Measurements from ENCODE around the gene HSPB8. TPM values are rescaled to one million over a fixed set of nuclear protein-coding genes. Genes with fewer than 3 reads are reported as not detected.

The HSPB8 gene
- total RNA-seq, 1 experiment from 2014 or later = not detected

GRCh38 chr12:119241049-119241448, 62.3 kb downstream of the HSPB8 start:
- Histone ChIP-seq H3K9me3 (ENCODE audit: low read length) (no peaks in the 10 kb centered on the region), H3K4me2 (ENCODE audit: low read depth, low read length, poor library complexity, severe bottlenecking) (no peak overlapping the region), H3K9me2 (replicated peaks; ENCODE audit: insufficient read depth, low read length) (no peaks in the 10 kb centered on the region), H3K9ac (ENCODE audit: low read length) (no peak overlapping the region), H3K36me3 (ENCODE audit: insufficient read depth, low read length) (no peaks in the 10 kb centered on the region), H4K20me1 (ENCODE audit: insufficient read depth, low read depth, low read length) (no peaks in the 10 kb centered on the region), H2AFZ (ENCODE audit: low read length) (no peak overlapping the region), H3K27me3 (ENCODE audit: low read length) (no peaks in the 10 kb centered on the region), H3K79me2 (ENCODE audit: low read length) (no peaks in the 10 kb centered on the region), H3K4me1 (ENCODE audit: low read length) (no peaks in the 10 kb centered on the region), H3K4me3 (ENCODE audit: low read length) (no peak overlapping the region), H3K27ac (ENCODE audit: low read length) (no peak overlapping the region)
- no peak for DNase-seq

DNA sequence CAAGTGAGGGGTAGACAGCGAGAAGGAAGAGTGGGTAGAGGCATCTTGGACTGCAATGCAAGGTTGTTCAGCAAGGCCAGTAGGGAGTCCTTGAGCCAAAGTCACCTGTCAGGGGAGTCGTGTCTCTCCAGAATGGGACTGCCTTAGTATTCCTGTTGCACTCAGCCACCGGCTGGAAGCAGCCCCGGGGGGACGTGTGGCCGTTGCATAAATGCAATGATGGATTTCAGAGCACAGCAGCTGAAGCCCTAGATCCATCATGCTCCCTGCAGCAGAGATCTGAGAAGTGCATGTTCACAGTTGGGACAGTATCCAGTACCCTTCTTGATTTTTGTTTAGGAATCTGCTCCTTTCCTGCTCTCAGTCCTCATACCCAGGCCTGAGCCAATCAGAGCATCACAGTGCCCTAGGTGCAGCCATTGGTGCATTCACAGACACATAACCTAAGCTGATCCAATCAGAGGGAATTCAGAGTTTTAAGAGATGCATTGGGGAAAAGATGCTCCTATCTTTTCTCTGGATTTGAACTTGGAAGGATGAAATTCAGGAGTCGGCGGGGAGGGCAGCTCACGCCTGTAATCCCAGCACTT, 62.9 kb downstream of the HSPB8 start:
- Histone ChIP-seq H3K27ac (ENCODE audit: low read length) (no peak overlapping the region), H3K27me3 (ENCODE audit: low read length) (no peaks in the 10 kb centered on the region), H3K9me3 (ENCODE audit: low read length) (no peaks in the 10 kb centered on the region), H3K4me3 (ENCODE audit: low read length) (no peak overlapping the region), H3K79me2 (ENCODE audit: low read length) (no peaks in the 10 kb centered on the region), H3K9me2 (replicated peaks; ENCODE audit: insufficient read depth, low read length) (no peaks in the 10 kb centered on the region), H3K4me1 (ENCODE audit: low read length) (no peaks in the 10 kb centered on the region), H2AFZ (ENCODE audit: low read length) (no peak overlapping the region), H3K36me3 (ENCODE audit: insufficient read depth, low read length) (no peaks in the 10 kb centered on the region), H3K4me2 (ENCODE audit: low read depth, low read length, poor library complexity, severe bottlenecking) (no peak overlapping the region), H4K20me1 (ENCODE audit: insufficient read depth, low read depth, low read length) (no peaks in the 10 kb centered on the region), H3K9ac (ENCODE audit: low read length) (no peak overlapping the region)
- DNase-seq = no peak

Other genes with a start within 250 kb of the HSPB8 start
- not detected in 2 replicates for gene SRRM4, start 197.4 kb upstream of the HSPB8 start, total RNA-seq (2014; rRNA removed; shearing (Covaris generic); ENCODE audit: low replicate concordance)
- not detected in 2 replicates for gene CCDC60, start 155.8 kb downstream of the HSPB8 start, total RNA-seq (2014; rRNA removed; shearing (Covaris generic); ENCODE audit: low replicate concordance)

All from Karpas-422 (cell line).